B cell (primary cell): ENCODE measurements around the gene SCYGR4. TPM values are rescaled to one million over a fixed set of nuclear protein-coding genes. Genes with fewer than 3 reads are reported as not detected.

Experiments used
- ATAC-seq: fragments of 200-7000 bp; cut with Tn5 transposase; one replicate; pipeline ENCODE4 v1.10.0; 2021; ENCODE audit warnings: low read depth, mild to moderate bottlenecking, moderate number of reproducible peaks, moderate library complexity
- CTCF ChIA-PET: fragments of 350-600 bp; sonication (Branson Sonifier 250); formaldehyde crosslinking; loops from one replicate; lab custom pipeline; 2021; ENCODE audit warnings: antibody characterized with exemption, inconsistent platforms; lab: Charles Lee
- POLR2A ChIA-PET: fragments of 350-600 bp; sonication (Branson Sonifier 250); formaldehyde crosslinking; loops from one replicate; lab custom pipeline; 2021; ENCODE audit warnings: antibody characterized with exemption; lab: Charles Lee
- DNase-seq: peaks from one replicate; pipeline ENCODE4 v3.0.0; 2013
- H2AFZ ChIP-seq: 2 replicates; pipeline ENCODE4 v1.6.1; 2012; ENCODE audit warnings: mild to moderate bottlenecking, low read depth, low read length; ENCODE audit not compliant: insufficient read depth, poor library complexity, severe bottlenecking
- H3K27ac ChIP-seq, 2 donors: 1 replicate in 1 of 2; 2 replicates in 1 of 2; pipeline ENCODE4 v1.5.1; 2012 to 2013; ENCODE audit warnings: low read length in 2 of 2, mild to moderate bottlenecking in 2 of 2, moderate library complexity in 1 of 2
- H3K27me3 ChIP-seq, 4 experiments: fragments of 200-600 bp in 1 of 4; sonication (generic) in 1 of 4; replicated peaks in 1 of 4; 1 replicate in 2 of 4; 2 replicates in 2 of 4; pipeline versions ENCODE4 v1.6.1 to v1.7.0; 2013 to 2016; ENCODE audit warnings: low read length in 3 of 4, mild to moderate bottlenecking in 2 of 4, mixed read lengths in 1 of 4, moderate library complexity in 1 of 4; ENCODE audit not compliant: insufficient read depth in 4 of 4, control insufficient read depth in 3 of 4; ENCODE audit errors: control extremely low read depth in 1 of 4
- H3K36me3 ChIP-seq, 2 experiments: replicated peaks in 1 of 2; 1 replicate in 1 of 2; 2 replicates in 1 of 2; pipeline versions ENCODE4 v1.6.1 to v1.7.1; 2013; ENCODE audit warnings: low read length in 1 of 2; ENCODE audit not compliant: insufficient read depth in 2 of 2, control insufficient read depth in 1 of 2; ENCODE audit errors: control extremely low read depth in 1 of 2, extremely low read depth in 1 of 2
- H3K4me1 ChIP-seq, 2 donors: fragments of 200-600 bp in 1 of 2; sonication (generic) in 1 of 2; 1 replicate in 1 of 2; 2 replicates in 1 of 2; pipeline versions ENCODE4 v1.5.1 to v1.6.1; 2013 to 2017; ENCODE audit warnings: low read length in 2 of 2; ENCODE audit not compliant: control insufficient read depth in 2 of 2, insufficient read depth in 2 of 2
- H3K4me2 ChIP-seq: replicated peaks from 2 replicates; pipeline ENCODE3; 2012; ENCODE audit warnings: mild to moderate bottlenecking, low read depth, low read length; ENCODE audit not compliant: poor library complexity, severe bottlenecking
- H3K4me3 ChIP-seq, 5 experiments: fragments of 200-600 bp in 1 of 5; sonication (generic) in 1 of 5; 1 replicate in 3 of 5; 2 replicates in 2 of 5; pipeline versions ENCODE4 v1.5.1 to v1.7.0; 2011 to 2016; ENCODE audit warnings: low read length in 4 of 5, mild to moderate bottlenecking in 4 of 5, low read depth in 2 of 5, control low read depth in 1 of 5, moderate library complexity in 1 of 5; ENCODE audit not compliant: insufficient read depth in 1 of 5; ENCODE audit errors: control extremely low read depth in 1 of 5, extremely low read depth in 1 of 5
- H3K79me2 ChIP-seq: fragments of 200-600 bp; sonication (generic); one replicate; pipeline ENCODE4 v1.6.0; 2016; ENCODE audit warnings: low read length; ENCODE audit not compliant: control insufficient read depth, insufficient read depth
- H3K9ac ChIP-seq: fragments of 200-600 bp; sonication (generic); 2 replicates; pipeline ENCODE4 v1.6.1; 2017; ENCODE audit warnings: mild to moderate bottlenecking, low read length, moderate library complexity
- H3K9me3 ChIP-seq, 3 donors: one replicate each; pipeline versions ENCODE4 v1.6.1 to v1.7.1; 2013; ENCODE audit warnings: low read length in 2 of 3; ENCODE audit not compliant: control insufficient read depth in 2 of 3, insufficient read depth in 1 of 3; ENCODE audit errors: control extremely low read depth in 1 of 3
- H4K20me1 ChIP-seq: 2 replicates; pipeline ENCODE4 v1.6.0; 2012; ENCODE audit warnings: mild to moderate bottlenecking, low read length; ENCODE audit not compliant: insufficient read depth, control insufficient read depth, poor library complexity, severe bottlenecking
- H3K27ac Mint-ChIP-seq: one replicate; pipeline ENCODE4 v1.8.0; 2021; ENCODE audit warnings: mixed read lengths
- H3K27me3 Mint-ChIP-seq: one replicate; pipeline ENCODE4 v1.8.0; 2021; ENCODE audit warnings: mixed read lengths
- H3K4me1 Mint-ChIP-seq: one replicate; pipeline ENCODE4 v1.8.0; 2021; ENCODE audit warnings: mixed read lengths
- H3K4me3 Mint-ChIP-seq: one replicate; pipeline ENCODE4 v1.8.0; 2021; ENCODE audit warnings: mixed read lengths
- H3K9me3 Mint-ChIP-seq: one replicate; pipeline ENCODE4 v1.8.0; 2022; ENCODE audit warnings: mixed read lengths; ENCODE audit not compliant: insufficient read depth
- CTCF ChIP-seq: fragments of 200-600 bp; IDR thresholded peaks from one replicate; pipeline ENCODE4 v1.8.0; 2022; ENCODE audit warnings: antibody characterized with exemption, mild to moderate bottlenecking
- EZH2 ChIP-seq: IDR thresholded peaks from 2 replicates; pipeline ENCODE4 v1.6.1; 2012; ENCODE audit warnings: borderline replicate concordance, low read depth, mild to moderate bottlenecking, moderate library complexity, low read length; ENCODE audit not compliant: insufficient read depth, poor library complexity, severe bottlenecking
- WGBS: methylation state at CpG from one replicate; pipeline ENCODE4 v1.1.5; 2013; ENCODE audit warnings: missing lambda C conversion rate; ENCODE audit not compliant: insufficient coverage; 5-methylcytosine and 5-hydroxymethylcytosine counted together
- intact Hi-C: fragments of 100-400 bp; cut with micrococcal nuclease; formaldehyde crosslinking; loops from one replicate; pipeline ENCODE4 v1.10.0; 2022
- polyA plus RNA-seq: library from polyadenylated mRNA; depleted of rRNA; stranded (reverse); fragments of >200 nt; gene quantifications from 2 replicates; pipeline ENCODE4 v1.2.3, GENCODE V29; 2012
- total RNA-seq, 2 donors: library from RNA; stranded (reverse); fragments of 120-200 nt in 1 of 2; gene quantifications; 1 replicate in 1 of 2; 2 replicates in 1 of 2; pipeline versions ENCODE4 v1.2.3 to v1.2.4, GENCODE V29; 2013 to 2022

Gene SCYGR4
- total and polyA plus RNA-seq, 2 donors (not counting 1 experiment from before 2014, with no cell fraction given) = not detected

- H3K79me2 ChIP-seq = no peaks in the 10 kb centered on the region
- H3K4me1 Mint-ChIP-seq = no peaks in the 10 kb centered on the region
- no peak overlapping the region for H3K9ac ChIP-seq
- 92% methylated on average over 3 of the region's 5 CpGs for WGBS
- ChIA-PET CTCF (no interaction called here), POLR2A (no interaction called here)
- no peaks in the 10 kb centered on the region for H4K20me1 ChIP-seq
- no peak overlapping the region for H3K4me3 Mint-ChIP-seq
- no peak overlapping the region for H3K27ac Mint-ChIP-seq
- no peaks in the 10 kb centered on the region for H3K9me3 ChIP-seq
- TF ChIP-seq EZH2 (no peak), CTCF (no peak)
- H3K27ac ChIP-seq = no peak overlapping the region
- no peaks in the 10 kb centered on the region for H3K36me3 ChIP-seq
- H3K27me3 Mint-ChIP-seq = peaks cover 25% of the 10 kb centered on the region
- H2AFZ ChIP-seq = no peak overlapping the region
- H3K4me1 ChIP-seq = no peaks in the 10 kb centered on the region
- H3K27me3 ChIP-seq = peaks cover 0 to 7% (median 2%) of the 10 kb centered on the region in 4 experiments
- H3K9me3 Mint-ChIP-seq = no peaks in the 10 kb centered on the region
- no peak for ATAC-seq
- no peak for DNase-seq
- no peak overlapping the region for H3K4me2 ChIP-seq
- H3K4me3 ChIP-seq = no peak overlapping the region
- intact Hi-C loops = no loop called here
Observed at GRCh38 chr2:227615906-227616305, 1.4 kb upstream of the SCYGR4 start.

GRCh38 chr2:227616631-227617030 is 667 bp upstream of the SCYGR4 start:
- Mint-ChIP-seq H3K27ac (no peak overlapping the region), H3K9me3 (no peaks in the 10 kb centered on the region), H3K4me1 (no peaks in the 10 kb centered on the region), H3K27me3 (peaks cover 25% of the 10 kb centered on the region), H3K4me3 (no peak overlapping the region)
- intact Hi-C loops = no loop called here
- DNase-seq (no peak), ATAC-seq (no peak)
- TF ChIP-seq EZH2 (no peak), CTCF (no peak)
- H3K27me3 ChIP-seq = peaks cover 0 to 7% (median 2%) of the 10 kb centered on the region in 4 experiments
- H3K4me1 ChIP-seq = no peaks in the 10 kb centered on the region
- no peaks in the 10 kb centered on the region for H4K20me1 ChIP-seq
- POLR2A ChIA-PET = no interaction called here
- no peak overlapping the region for H3K27ac ChIP-seq
- no peak overlapping the region for H3K4me2 ChIP-seq
- H3K9ac ChIP-seq = no peak overlapping the region
- WGBS = 100% methylated on average over 2 of the region's 4 CpGs
- H3K9me3 ChIP-seq = peaks cover 0 to 2% (median 0%) of the 10 kb centered on the region in 3 donors
- CTCF ChIA-PET = no interaction called here
- no peaks in the 10 kb centered on the region for H3K36me3 ChIP-seq
- no peak overlapping the region for H3K4me3 ChIP-seq
- no peak overlapping the region for H2AFZ ChIP-seq
- H3K79me2 ChIP-seq = no peaks in the 10 kb centered on the region
